K562 (cell line): ENCODE results near the gene FXYD3.

Experiments
- ESRRA ChIP-seq: fragments of 450-650 bp; IDR thresholded peaks from 2 replicates; pipeline ENCODE4 v1.6.1; 2014; ENCODE audit warnings: low read depth, mild to moderate bottlenecking, moderate library complexity, borderline replicate concordance
- FOXA1 ChIP-seq: fragments of 450-650 bp; IDR thresholded peaks from 2 replicates; pipeline ENCODE4 v1.6.1; 2016; ENCODE audit warnings: mild to moderate bottlenecking, borderline replicate concordance
- IFI16 ChIP-seq: fragments of 250-450 bp; sonication (Bioruptor Pico); IDR thresholded peaks from 2 replicates; pipeline ENCODE4 v2.1.2; 2022; ENCODE audit warnings: mild to moderate bottlenecking, inconsistent platforms
- SRSF9 ChIP-seq: fragments of 200-400 bp; formaldehyde crosslinking; IDR thresholded peaks from 2 replicates; pipeline ENCODE4 v1.6.1; 2017; ENCODE audit warnings: low read depth, low read length, borderline replicate concordance
- TF ChIP-seq, protein P1 (sequence below): sonication (generic); formaldehyde crosslinking; IDR thresholded peaks from 2 replicates; pipeline ENCODE4 v1.8.0; 2022; ENCODE audit warnings: mild to moderate bottlenecking, low read depth, missing genetic modification reagents

DNA sequence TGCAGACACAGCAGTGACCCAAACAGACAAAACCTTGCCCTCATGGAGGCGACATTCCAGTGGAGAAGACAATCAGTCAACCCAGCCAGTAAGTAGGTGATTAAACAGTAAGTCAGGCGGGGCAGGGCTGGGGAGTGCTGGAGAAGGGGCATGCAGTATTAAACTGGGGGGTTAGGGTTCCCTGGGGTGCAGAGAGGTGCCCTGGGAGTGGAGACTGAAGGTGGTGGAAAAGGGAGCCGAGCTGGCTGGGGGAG is 31.2 kb upstream of the FXYD3 start:
- TF ChIP-seq SRSF9 (no peak), ESRRA (no peak), FOXA1 (no peak), IFI16 (no peak)
- TF ChIP-seq, protein P1, sequence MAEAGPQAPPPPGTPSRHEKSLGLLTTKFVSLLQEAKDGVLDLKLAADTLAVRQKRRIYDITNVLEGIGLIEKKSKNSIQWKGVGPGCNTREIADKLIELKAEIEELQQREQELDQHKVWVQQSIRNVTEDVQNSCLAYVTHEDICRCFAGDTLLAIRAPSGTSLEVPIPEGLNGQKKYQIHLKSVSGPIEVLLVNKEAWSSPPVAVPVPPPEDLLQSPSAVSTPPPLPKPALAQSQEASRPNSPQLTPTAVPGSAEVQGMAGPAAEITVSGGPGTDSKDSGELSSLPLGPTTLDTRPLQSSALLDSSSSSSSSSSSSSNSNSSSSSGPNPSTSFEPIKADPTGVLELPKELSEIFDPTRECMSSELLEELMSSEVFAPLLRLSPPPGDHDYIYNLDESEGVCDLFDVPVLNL = no peak
